Measurements from ENCODE around the gene DNAH10. TPM values are rescaled to one million over a fixed set of nuclear protein-coding genes. Genes with fewer than 3 reads are reported as not detected.

The DNAH10 gene
- total and polyA plus RNA-seq, 10 of the 15 experiments (the other 5 are each of a cell fraction or from before 2014, with no cell fraction given), result 0.01 to 0.32 (median 0.06) TPM

GRCh38 chr12:123764109-123764508 is 2.0 kb downstream of the DNAH10 start:
- no peaks in the 10 kb centered on the region for H4K20me1 ChIP-seq (ENCODE audit: control insufficient read depth, insufficient read depth)
- H3K4me3 ChIP-seq, result no peak overlapping the region
- no peaks in the 10 kb centered on the region; the same call in 2 of the 3 replicates for H3K9me3 ChIP-seq (replicated peaks; ENCODE audit: control insufficient read depth, insufficient read depth, low read length)
- peaks cover 15% of the 10 kb centered on the region for H3K4me1 ChIP-seq (ENCODE audit: control insufficient read depth, insufficient read depth, low read length)
- H3K27ac ChIP-seq (ENCODE audit: control insufficient read depth, insufficient read depth), result no peak overlapping the region
- H3K9ac ChIP-seq (ENCODE audit: control insufficient read depth, insufficient read depth, low read length), result no peak overlapping the region
- in situ Hi-C loops (cut with MboI), result no loop called here
- ChIA-PET RAD21 (ENCODE audit: unreplicated experiment) (no interaction called here), CTCF (interaction anchor here (1.1 kb wide), 1 partner anchor 174 kb away, joined by 3 read pairs; no protein-coding TSS in a partner anchor), POLR2A (no interaction called here), SMC1A (ENCODE audit: uncharacterized antibody, unreplicated experiment) (no interaction called here)
- no peak for DNase-seq (ENCODE audit: low read depth, low spot score)
- TF ChIP-seq E4F1 (IDR thresholded peaks at IDR 0.05; ENCODE audit: borderline replicate concordance, partially characterized antibody), result no peak
- no peak for TF ChIP-seq TAF1 (IDR thresholded peaks at IDR 0.05; ENCODE audit: borderline replicate concordance, low read depth, low read length)
- no peak for TF ChIP-seq NR2C2 (IDR thresholded peaks at IDR 0.05; ENCODE audit: borderline replicate concordance, control insufficient read depth, insufficient read length, low read depth)
- no peak for TF ChIP-seq NR2C1 (IDR thresholded peaks at IDR 0.05)
- TF ChIP-seq CBX5 (IDR thresholded peaks at IDR 0.05; ENCODE audit: low read depth), result no peak
- no peak for TF ChIP-seq STAT3 (IDR thresholded peaks at IDR 0.05; ENCODE audit: low read depth, low read length)
- TF ChIP-seq SUPT20H (IDR thresholded peaks at IDR 0.05; ENCODE audit: borderline replicate concordance, control insufficient read depth, low read depth, low read length), result no peak
- no peak for TF ChIP-seq RCOR1 (conservative IDR thresholded peaks at IDR 0.05; ENCODE audit: low read depth, low read length)
- no peak for TF ChIP-seq BMI1 (IDR thresholded peaks at IDR 0.05; ENCODE audit: borderline replicate concordance)
- TF ChIP-seq SRF (IDR thresholded peaks at IDR 0.05; ENCODE audit: low read depth in 2 of 2, low read length in 2 of 2), result no peak
- no peak for TF ChIP-seq HSF1 (IDR thresholded peaks at IDR 0.05; ENCODE audit: low read depth, low read length)
- BruUV-seq (replicated peaks), result no TSS peak
- ATAC-seq, result no peak
- no peak for FAIRE-seq
- 80% methylated on average over 12 of the region's 12 CpGs for WGBS (ENCODE audit: insufficient coverage, insufficient replicate concordance, low lambda C conversion rate, missing lambda C conversion rate)
- peaks cover 0 to 4% of the 10 kb centered on the region in 2 experiments; a peak in 2 of 4 replicates for H3K36me3 ChIP-seq (ENCODE audit: control insufficient read depth in 2 of 2, insufficient read depth in 2 of 2, low read length in 1 of 2)
- H3K79me2 ChIP-seq (ENCODE audit: control insufficient read depth, insufficient read depth, low read length), result no peaks in the 10 kb centered on the region
- no peak overlapping the region for H3K4me2 ChIP-seq (ENCODE audit: control insufficient read depth, insufficient read depth)
- no peak overlapping the region for H2AFZ ChIP-seq (ENCODE audit: control insufficient read depth, low read depth, low read length)
- H3K27me3 ChIP-seq (replicated peaks in 1 of 2; ENCODE audit: control insufficient read depth in 2 of 2, insufficient read depth in 2 of 2, low read length in 1 of 2), result no peaks in the 10 kb centered on the region
- intact Hi-C loops (cut with micrococcal nuclease; ENCODE audit: unreplicated experiment), result loop anchor here (5.0 kb wide), 1 partner anchor 132 kb away; the partner anchor contains the start of genes EIF2B1 and GTF2H3
